ENCODE measurements around the gene FAM131A.
A peak's percentile ranks its signal among the peaks of the same experiment; 100 is the strongest.

The FAM131A gene

GRCh38 chr3:184337981-184338380, 581 bp downstream of the FAM131A start:
- ChIA-PET CTCF (interaction anchor here (1.6 to 2.2 kb wide), 2 partner anchors 16 to 34 kb away, joined by 6 to 8 read pairs; no protein-coding TSS in a partner anchor), POLR2A (interaction anchor here (0.6 to 2.0 kb wide), 3 partner anchors 11 to 34 kb away, joined by 3 to 5 read pairs (median 3); no protein-coding TSS in a partner anchor)
- Histone ChIP-seq H3K36me3 (ENCODE audit: control insufficient read depth in 2 of 2, insufficient read depth in 1 of 2, low read length in 2 of 2) (peaks cover 0 to 55% of the 10 kb centered on the region in 2 experiments; a peak in 1 of 3 replicates), H3K9me3 (ENCODE audit: control insufficient read depth, insufficient read depth, low read depth, low read length) (no peaks in the 10 kb centered on the region), H3K27ac (ENCODE audit: extremely low read depth, low read depth, low read length) (no peak overlapping the region), H3K4me1 (ENCODE audit: control insufficient read depth, insufficient read depth, low read length) (no peaks in the 10 kb centered on the region), H3K4me3 (ENCODE audit: low read depth, low read length) (no peak overlapping the region)
- TF ChIP-seq HOXA7 (CRISPR knock-in tag; IDR thresholded peaks at IDR 0.05; ENCODE audit: borderline replicate concordance) (no peak), ZNF518A (tag by site-specific recombination; conservative IDR thresholded peaks at IDR 0.05; ENCODE audit: low read depth) (no peak), REPIN1 (tag by site-specific recombination; IDR thresholded peaks at IDR 0.05; ENCODE audit: low read depth) (no peak), ZBTB11 (tag by site-specific recombination; conservative IDR thresholded peaks at IDR 0.05; ENCODE audit: low read depth) (no peak), ZNF596 (tag by site-specific recombination; IDR thresholded peaks at IDR 0.05) (no peak), ZNF701 (tag by site-specific recombination; IDR thresholded peaks at IDR 0.05) (no peak), ZNF341 (tag by site-specific recombination; IDR thresholded peaks at IDR 0.05; ENCODE audit: low read depth) (no peak), EGR2 (tag by site-specific recombination; IDR thresholded peaks at IDR 0.05; ENCODE audit: low read depth) (no peak), ZNF792 (tag by site-specific recombination; IDR thresholded peaks at IDR 0.05) (no peak), ZNF157 (tag by site-specific recombination; IDR thresholded peaks at IDR 0.05) (no peak), ZNF292 (tag by site-specific recombination; IDR thresholded peaks at IDR 0.05; ENCODE audit: borderline replicate concordance, low read depth) (no peak), ZNF404 (tag by site-specific recombination; IDR thresholded peaks at IDR 0.05) (no peak), ZSCAN16 (tag by site-specific recombination; IDR thresholded peaks at IDR 0.05) (no peak)

- ChIA-PET CTCF (interaction anchor here (0.8 to 2.2 kb wide), 2 partner anchors 17 to 33 kb away, joined by 3 to 6 read pairs; no protein-coding TSS in a partner anchor), POLR2A (interaction anchor here (0.6 to 2.0 kb wide), 2 partner anchors 10 to 33 kb away, joined by 3 to 5 read pairs; no protein-coding TSS in a partner anchor)
- Histone ChIP-seq H3K4me1 (ENCODE audit: control insufficient read depth, insufficient read depth, low read length) (no peaks in the 10 kb centered on the region), H3K4me3 (ENCODE audit: low read depth, low read length) (peak overlapping the region; percentile 11), H3K27ac (ENCODE audit: extremely low read depth, low read depth, low read length) (no peak overlapping the region), H3K9me3 (ENCODE audit: control insufficient read depth, insufficient read depth, low read depth, low read length) (no peaks in the 10 kb centered on the region), H3K36me3 (ENCODE audit: control insufficient read depth in 2 of 2, insufficient read depth in 1 of 2, low read length in 2 of 2) (peaks cover 0 to 55% of the 10 kb centered on the region in 2 experiments; a peak in 1 of 3 replicates)
- TF ChIP-seq ZNF518A (tag by site-specific recombination; conservative IDR thresholded peaks at IDR 0.05; ENCODE audit: low read depth) (no peak), ZNF623 (tag by site-specific recombination; IDR thresholded peaks at IDR 0.05) (no peak), ZNF184 (tag by site-specific recombination; IDR thresholded peaks at IDR 0.05) (no peak), SETDB1 (IDR thresholded peaks at IDR 0.05; ENCODE audit: insufficient read length, low read length) (no peak), ZNF121 (tag by site-specific recombination; IDR thresholded peaks at IDR 0.05) (no peak), ZNF391 (tag by site-specific recombination; IDR thresholded peaks at IDR 0.05; ENCODE audit: borderline replicate concordance, low read depth) (no peak), EGR2 (tag by site-specific recombination; IDR thresholded peaks at IDR 0.05; ENCODE audit: low read depth) (peak; percentile 73), ZNF426 (tag by site-specific recombination; IDR thresholded peaks at IDR 0.05) (no peak), SCRT2 (tag by site-specific recombination; IDR thresholded peaks at IDR 0.05) (peak; percentile 85), ZNF501 (tag by site-specific recombination; IDR thresholded peaks at IDR 0.05) (no peak)
Observed at GRCh38 chr3:184338511-184338945, 1.1 kb downstream of the FAM131A start.
